GM18520 (cell line): Measurements from ENCODE around the gene CST6.
A peak's percentile ranks its signal among the peaks of the same experiment; 100 is the strongest.

Source experiments
- ATAC-seq: cut with Tn5 transposase; IDR thresholded peaks from one replicate; pipeline ENCODE4 v1.9.1; 2021; ENCODE audit not compliant: unreplicated experiment

CST6 gene

DNA sequence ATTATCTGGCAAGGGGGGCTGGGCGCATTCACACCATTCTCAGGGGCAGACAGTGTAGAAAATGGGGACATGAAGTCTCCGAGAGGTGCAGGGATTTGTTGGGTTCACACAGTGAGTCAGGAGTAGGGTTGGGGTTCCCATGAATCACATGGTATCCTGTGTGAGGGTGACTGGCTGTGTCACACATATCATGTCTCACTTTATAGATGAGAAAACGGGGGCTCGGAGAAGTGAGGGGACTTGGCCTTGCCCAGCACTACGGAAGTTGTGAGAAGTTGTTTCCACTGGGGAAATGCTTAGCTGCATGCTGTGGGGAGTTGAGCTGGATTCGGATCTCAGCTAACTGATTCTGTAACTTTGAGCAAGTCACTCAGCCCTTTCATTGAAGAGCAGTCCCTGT, 32.9 kb downstream of the CST6 start:
- no peak for ATAC-seq

DNA sequence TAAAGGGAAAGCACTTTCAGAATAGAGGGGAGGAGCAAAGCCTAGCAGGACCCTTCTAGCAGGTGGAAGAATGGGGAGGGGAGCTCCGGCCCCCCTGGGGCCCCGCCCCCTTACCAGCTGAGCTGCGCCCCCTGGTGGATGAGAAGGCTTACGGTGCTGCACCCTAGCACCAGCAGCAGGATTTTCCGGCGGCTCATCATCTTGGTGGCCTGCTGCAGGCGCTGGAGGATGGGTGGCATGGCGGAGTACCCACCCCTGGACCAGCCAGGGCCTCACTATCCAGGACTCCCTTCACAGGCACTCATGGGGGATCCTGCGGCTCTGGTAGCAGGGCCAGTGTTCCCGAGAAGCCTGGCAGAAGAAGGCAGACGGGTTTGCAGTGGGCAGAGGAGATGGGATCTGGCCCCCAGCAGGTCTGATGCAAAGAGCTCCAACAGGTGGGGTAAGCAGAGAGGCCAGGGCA, 33.4 kb downstream of the CST6 start:
- ATAC-seq: peak; percentile 41

DNA sequence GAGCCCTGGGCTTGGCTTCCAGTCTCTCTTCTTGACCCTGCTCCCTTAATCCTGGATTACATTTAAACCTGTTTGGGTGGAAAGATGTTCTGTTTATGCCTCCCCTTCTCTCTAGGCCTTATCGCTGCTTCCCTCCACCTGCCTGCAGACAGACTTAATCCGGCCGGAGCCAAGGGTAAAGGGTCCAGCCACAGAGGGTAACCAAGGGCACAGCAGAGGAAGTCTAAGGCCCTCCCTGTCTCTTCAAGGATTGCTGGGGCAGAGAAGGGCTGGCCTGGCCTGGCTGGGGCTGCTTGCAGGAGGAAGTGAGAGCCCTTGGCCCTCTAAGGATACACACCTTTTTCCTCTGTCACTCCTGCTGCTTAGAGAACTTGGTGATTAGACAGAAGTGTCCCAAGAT, 35.1 kb downstream of the CST6 start:
- ATAC-seq: no peak

DNA sequence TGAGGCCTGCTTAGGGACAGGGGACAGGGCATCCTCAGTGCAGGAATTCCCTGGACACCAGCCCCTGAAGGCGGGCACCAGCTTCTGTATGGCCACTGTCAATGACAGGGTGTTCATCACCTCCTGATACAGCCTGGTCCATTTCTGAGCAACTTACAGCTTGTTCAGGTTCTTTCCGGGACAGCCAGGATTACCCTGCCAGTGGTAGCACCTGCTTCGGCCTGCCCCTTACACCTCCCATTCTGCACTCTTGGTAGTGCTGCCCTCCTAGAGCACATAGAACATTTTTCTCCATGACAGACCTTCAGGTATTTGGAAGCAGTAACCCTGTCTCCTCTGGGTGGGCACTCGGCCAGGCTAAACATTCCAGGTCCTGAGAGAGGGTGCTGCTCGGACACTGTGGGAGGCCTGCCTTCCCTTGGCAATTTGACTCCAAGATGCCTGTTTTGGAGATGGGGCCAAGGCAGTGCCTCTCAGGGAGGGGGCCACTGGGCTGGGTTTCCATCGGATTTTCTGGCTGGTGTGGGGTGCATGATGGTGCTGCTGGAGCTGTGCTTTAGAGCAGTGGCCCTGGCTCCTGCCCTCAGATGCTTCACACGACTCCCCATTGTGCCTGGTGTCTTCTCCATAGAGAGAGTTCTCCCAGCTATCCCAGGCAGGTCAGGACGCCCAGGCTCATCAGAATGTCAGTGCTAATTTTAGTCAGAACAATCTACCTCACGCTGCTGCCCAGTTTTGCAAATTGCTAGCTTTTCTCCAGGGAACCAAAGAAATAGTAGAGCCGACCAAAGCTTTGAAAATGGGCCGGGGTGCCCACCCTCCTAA, 35.9 kb downstream of the CST6 start:
- no peak for ATAC-seq

DNA sequence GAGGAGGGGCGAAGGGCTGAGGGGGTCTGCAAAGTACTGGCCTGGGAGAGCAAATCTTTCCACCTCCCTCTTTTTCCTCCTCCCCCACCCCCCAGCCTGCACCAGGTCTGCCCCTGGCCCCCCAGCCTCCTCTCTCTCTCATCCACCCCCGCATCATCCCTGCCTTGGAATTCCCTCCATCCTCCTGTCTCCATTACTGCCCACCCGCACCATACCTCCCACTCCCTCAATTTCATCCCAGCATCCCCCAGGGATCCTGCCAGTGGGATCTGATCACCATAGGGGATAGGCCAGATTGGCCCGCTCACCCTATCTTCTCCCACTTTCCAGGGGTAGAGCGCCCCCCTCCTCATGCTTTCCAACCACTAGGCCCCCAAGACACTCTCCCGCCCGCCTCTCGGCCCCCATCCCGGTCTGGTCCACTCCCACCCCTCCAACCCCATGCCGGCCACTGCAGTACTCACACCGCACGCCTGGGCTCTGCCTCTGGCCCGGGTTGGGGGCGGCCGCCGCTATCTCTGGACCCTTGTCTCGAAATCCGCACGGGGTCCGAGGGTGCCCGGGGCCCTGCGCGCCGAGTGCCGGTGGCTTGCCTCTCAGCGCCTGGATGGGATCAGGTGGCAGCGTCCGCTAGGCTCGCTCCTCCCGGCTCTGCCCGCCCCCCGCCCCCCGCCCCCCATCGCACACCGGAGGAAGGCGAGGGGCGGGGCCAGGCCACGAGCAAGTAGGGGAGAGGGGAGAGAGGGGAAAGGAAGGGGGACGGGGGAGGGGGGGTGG, 36.9 kb downstream of the CST6 start, which contains the start of gene GAL3ST3:
Gene GAL3ST3 (minus strand): TSS at position 615 of the 777 bp plus-strand sequence. CDS start 3,746 bp downstream, outside the sequence.
- no peak for ATAC-seq

DNA sequence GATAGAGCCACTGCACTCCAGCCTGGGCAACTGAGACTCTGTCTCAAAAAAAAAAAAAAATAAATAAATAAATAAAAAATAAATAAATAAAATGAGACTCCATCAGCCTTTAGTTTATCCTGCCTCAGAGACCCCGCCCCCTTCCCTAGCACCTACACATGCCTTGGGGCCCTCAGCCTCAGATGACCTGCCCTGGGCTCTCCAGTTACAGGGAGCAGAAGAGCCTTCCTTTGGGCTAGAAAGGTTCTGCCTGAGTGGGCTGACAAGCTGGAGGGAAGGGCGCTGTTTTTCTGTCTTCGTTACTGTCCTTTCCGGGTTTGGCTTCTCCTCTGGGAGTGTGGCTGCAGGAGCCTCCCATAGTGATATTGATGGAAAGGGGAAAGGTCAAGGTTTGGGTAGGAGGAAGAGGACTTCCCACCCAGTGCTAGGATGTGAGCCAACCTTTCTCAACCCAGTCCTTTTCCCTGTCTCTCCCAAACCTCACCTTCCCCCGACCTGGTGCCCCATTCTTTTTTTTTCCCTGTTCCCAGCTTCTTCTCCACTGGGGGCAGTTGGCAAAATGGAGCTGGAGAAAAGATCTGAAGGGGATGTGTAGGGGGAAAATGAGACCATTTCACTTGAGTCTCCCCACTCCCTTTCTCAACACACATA, 38.9 kb downstream of the CST6 start:
- no peak for ATAC-seq

DNA sequence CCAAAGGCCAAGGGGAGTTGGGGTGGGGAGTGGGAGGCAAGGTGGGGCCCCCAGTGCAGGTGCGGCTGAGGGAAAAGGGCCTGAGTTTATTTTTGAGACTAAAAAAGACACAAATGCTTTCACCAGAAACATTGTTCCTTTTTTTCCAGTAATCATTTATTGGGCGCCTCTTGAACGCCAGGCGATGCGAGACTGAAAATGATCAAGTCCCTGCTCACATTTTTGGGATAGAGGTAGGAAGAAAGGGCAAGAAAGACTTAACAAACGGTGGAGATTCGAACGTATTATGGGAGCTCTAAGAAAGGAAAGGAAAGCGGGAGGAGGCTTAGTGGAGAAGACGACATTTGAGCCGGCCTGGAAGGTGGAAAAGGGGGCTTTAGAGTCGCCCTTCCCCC, 39.6 kb downstream of the CST6 start:
- ATAC-seq: no peak

DNA sequence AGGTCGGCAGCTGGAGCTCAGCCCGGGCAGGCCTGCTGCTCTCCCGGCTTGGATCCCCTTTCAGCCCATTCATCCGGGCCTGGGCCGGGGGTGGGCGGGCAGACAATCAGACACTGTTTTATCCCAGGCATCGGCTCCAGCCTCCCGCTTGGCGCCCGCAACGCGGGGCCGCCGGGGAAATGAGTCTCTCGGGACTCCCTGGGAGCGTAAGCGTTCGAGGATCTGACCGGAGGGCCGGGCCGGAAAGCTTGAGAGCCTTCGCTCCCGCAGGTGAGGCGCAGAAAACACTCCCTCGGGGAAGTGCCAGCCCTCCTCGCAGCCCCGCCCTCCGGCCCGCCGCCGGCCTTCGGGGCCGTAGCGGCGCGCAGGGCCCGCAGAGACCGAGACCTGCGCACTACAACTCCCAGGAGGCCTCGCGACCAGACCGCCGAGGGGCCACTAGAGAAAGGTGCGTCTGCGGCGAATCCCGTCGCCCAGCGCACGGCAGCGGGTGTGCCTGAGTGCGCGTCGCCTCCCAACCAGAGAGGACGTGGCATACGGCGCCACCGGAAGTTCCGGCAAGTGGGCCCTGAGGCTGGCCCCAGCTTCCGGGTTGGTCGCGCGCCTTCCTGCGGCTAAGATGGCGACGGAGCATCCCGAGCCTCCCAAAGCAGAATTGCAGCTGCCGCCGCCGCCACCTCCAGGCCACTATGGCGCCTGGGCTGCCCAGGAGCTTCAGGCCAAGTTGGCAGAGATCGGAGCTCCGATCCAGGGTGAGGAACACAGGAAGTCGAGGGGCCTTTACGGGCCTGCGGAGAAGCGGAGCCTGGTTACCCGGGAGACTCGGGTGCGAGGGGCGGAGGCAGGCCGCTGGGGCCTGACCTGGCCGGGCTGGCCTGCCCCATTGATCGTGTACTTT, 40.2 kb downstream of the CST6 start, which contains the start of gene SF3B2:
Gene SF3B2 (plus strand): TSS at position 599 of the 898 bp plus-strand sequence. CDS start 21 bp downstream, at position 620.
- ATAC-seq: peak; percentile 97

DNA sequence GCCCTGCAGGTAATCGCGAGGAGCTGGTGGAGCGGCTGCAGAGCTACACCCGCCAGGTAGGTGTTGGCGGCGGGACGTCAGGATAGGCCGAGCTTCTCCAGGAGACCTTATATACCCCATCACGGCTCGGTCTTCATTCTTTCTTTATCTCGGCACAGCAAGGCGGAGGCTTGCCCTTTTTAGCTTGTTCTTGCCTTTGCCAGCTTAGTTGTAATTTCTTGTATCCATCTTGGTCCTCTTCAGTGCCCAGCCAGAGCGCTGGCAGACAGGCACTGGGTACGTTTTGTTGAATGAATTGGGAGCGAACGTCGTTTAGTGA, 40.8 kb downstream of the CST6 start:
- no peak for ATAC-seq

DNA sequence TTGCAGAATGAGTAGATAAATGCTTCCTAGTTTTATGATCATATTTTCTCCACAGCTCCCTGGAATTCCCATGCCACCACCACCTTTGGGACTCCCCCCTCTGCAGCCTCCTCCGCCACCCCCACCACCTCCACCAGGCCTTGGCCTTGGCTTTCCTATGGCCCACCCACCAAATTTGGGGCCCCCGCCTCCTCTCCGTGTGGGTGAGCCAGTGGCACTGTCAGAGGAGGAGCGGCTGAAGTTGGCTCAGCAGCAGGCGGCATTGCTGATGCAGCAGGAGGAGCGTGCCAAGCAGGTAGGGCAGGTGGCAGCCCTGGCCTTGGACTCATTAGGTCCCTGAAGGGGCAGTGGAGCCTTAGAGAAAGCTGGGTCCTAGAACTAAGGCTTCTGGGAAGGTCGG, 43.2 kb downstream of the CST6 start:
- no peak for ATAC-seq

DNA sequence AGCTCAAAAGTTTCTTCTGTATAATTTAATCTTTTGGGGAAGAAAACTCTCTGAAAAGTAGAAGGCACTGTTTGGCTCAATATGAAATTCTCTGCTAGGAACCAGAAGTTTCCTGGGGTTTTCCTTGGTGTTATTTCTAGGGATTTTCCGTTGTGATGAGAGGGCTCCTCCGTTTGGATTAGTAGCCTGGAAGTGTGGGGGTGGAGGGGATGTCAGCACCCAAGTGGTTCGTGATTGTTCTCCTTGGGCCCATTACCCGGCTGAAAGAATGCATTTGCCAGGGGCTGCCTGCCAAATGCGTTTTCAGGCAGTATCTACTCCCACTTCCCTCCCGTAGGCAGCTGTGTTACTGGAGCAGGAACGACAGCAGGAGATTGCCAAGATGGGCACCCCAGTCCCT, 44.7 kb downstream of the CST6 start:
- ATAC-seq: no peak

DNA sequence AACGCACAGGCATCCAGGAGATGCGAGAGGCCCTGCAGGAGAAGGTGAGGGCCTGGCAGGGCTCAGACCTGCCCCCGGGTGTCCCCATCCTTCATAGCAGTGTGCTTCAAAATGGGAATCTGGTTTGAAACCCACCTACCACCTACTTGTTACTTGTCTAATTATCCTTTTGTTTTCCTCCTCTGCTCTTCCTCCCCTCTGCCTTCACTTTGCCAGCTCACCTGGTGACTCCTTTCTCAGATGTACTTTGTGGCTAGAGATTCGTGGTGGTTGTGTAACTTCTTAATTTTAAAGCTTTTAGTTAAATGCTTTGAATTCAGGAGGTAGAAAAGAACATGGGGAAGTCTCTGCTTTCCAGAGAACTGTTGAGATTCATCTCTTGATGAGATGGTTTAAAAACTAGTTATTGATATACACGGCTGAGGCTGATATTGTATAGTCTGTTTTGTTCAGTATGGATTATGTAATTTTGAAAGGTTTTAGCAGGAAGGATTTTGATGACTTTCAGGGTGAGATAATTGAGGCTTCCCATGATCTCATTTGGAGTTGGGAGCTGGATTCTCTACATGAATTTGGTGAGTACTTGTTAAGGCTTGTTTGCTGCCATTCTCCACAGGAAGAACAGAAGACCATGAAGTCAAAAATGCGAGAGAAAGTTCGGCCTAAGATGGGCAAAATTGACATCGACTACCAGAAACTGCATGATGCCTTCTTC, 48.3 kb downstream of the CST6 start:
- ATAC-seq: no peak

DNA sequence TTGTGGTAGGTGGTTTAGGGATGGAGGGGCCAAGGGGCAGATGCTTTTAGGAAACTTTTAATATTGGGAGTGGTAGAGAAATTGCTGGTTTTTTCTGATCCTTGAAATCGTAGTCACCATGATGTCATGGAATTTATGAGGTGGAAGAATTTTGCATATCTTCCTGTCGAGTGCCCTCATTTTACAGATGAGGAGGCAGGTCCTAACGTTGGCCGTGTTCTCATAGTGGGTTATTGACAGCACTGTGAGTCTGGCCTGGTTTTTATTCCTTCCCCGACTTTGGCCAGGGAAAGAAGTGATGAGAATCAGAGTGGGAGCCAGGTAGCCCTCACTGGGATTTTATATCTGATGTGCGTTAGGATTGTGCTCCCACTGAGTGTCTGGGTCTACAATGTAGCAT, 49.5 kb downstream of the CST6 start:
- ATAC-seq: no peak

DNA sequence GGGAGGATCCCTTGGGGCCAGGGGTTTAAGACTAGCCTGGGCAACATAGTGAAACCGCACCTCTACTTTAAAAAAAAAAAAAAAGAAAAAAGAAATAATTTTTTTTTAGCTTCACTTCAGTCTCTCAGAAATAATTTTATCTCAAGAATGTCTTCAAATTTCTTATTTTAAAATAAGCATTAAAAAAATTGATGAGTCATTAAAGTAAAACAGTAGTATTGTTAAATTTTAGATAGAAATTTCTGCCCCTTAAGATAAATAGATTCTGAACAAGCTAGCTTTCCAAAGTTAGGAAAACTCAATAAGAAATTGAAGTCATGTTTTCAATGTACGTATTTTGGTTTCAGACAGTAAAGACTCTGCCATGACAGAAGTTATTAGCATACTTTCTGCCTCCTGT, 50.6 kb downstream of the CST6 start:
- no peak for ATAC-seq
